Fibroblast of lung (primary cell): Measurements from ENCODE around the gene SERP1.

Experiments
- EZH2 ChIP-seq: IDR thresholded peaks from 2 replicates; pipeline ENCODE4 v1.5.1; 2012; ENCODE audit warnings: low read length, control low read depth, mild to moderate bottlenecking; ENCODE audit errors: missing control alignments
- TF ChIP-seq, protein P1 (sequence below), 2 donors: IDR thresholded peaks in 1 of 2; conservative IDR thresholded peaks in 1 of 2; 1 replicate in 1 of 2; 2 replicates in 1 of 2; pipeline ENCODE4 v1.5.1; 2011 to 2012; ENCODE audit warnings: low read length in 2 of 2, control low read depth in 1 of 2, inconsistent platforms in 1 of 2, low read depth in 1 of 2, mild to moderate bottlenecking in 1 of 2

DNA sequence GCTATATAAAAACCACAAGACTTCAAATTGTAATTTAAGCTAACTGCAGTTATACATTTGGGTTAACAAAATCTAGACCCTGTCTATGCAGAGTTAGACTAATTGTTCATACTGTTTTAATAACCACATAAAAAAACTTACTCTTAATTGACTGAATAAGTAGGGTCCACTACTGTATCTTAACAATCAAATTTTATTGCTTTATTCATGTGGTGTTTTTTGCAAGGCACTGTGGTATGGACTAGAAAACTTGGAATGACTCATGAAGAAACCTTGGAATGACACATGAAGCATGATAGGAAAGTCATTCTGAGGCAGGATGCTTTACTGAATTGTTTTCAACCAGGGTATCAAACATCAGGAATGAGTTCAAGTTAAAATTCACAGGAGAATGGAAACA lies 2.3 kb downstream of the SERP1 start:
- TF ChIP-seq, protein P1, sequence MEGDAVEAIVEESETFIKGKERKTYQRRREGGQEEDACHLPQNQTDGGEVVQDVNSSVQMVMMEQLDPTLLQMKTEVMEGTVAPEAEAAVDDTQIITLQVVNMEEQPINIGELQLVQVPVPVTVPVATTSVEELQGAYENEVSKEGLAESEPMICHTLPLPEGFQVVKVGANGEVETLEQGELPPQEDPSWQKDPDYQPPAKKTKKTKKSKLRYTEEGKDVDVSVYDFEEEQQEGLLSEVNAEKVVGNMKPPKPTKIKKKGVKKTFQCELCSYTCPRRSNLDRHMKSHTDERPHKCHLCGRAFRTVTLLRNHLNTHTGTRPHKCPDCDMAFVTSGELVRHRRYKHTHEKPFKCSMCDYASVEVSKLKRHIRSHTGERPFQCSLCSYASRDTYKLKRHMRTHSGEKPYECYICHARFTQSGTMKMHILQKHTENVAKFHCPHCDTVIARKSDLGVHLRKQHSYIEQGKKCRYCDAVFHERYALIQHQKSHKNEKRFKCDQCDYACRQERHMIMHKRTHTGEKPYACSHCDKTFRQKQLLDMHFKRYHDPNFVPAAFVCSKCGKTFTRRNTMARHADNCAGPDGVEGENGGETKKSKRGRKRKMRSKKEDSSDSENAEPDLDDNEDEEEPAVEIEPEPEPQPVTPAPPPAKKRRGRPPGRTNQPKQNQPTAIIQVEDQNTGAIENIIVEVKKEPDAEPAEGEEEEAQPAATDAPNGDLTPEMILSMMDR (conservative IDR thresholded peaks at IDR 0.05 in 1 of 2, IDR thresholded peaks at IDR 0.05 in 1 of 2; ENCODE audit: low read depth in 1 of 2, low read length in 2 of 2), result no peak
- TF ChIP-seq EZH2, result no peak
